ENCODE data around the gene EMC9. TPM values are rescaled to one million over a fixed set of nuclear protein-coding genes. Genes with fewer than 3 reads are reported as not detected.

Gene EMC9
- total RNA-seq, 1 donor from 2014 or later: 23.8 TPM

GRCh38 chr14:24092110-24092504, 49.3 kb downstream of the EMC9 start:
- H3K9me3 ChIP-seq: no peaks in the 10 kb centered on the region
- intact Hi-C loops (cut with DNase I): loop anchor here (5.0 kb wide), 1 partner anchor 80 kb away; no protein-coding TSS in a partner anchor
- no peaks in the 10 kb centered on the region for H3K27me3 ChIP-seq
- H3K4me3 ChIP-seq: no peak overlapping the region
- TF ChIP-seq CTCF (IDR thresholded peaks at IDR 0.05): no peak
- no peak for TF ChIP-seq POLR2AphosphoS5 (IDR thresholded peaks at IDR 0.05; ENCODE audit: insufficient read depth in 1 of 2, low read depth in 1 of 2)
- TF ChIP-seq POLR2A (IDR thresholded peaks at IDR 0.05): no peak
- H3K36me3 ChIP-seq: no peaks in the 10 kb centered on the region
- H3K27ac ChIP-seq: no peak overlapping the region
- H3K4me1 ChIP-seq: peaks cover 23% of the 10 kb centered on the region
- no peak for DNase-seq (ENCODE audit: extremely low spot score in 2 of 2)

GRCh38 chr14:24089890-24090289, 51.5 kb downstream of the EMC9 start:
- Histone ChIP-seq H3K9me3 (no peaks in the 10 kb centered on the region), H3K27me3 (no peaks in the 10 kb centered on the region), H3K4me3 (no peak overlapping the region), H3K4me1 (peaks cover 13% of the 10 kb centered on the region), H3K36me3 (no peaks in the 10 kb centered on the region), H3K27ac (no peak overlapping the region)
- intact Hi-C loops (cut with DNase I): loop anchor here (5.0 kb wide), 1 partner anchor 78 kb away; no protein-coding TSS in a partner anchor
- no peak for TF ChIP-seq POLR2A (IDR thresholded peaks at IDR 0.05)
- no peak for TF ChIP-seq CTCF (IDR thresholded peaks at IDR 0.05)
- no peak for TF ChIP-seq POLR2AphosphoS5 (IDR thresholded peaks at IDR 0.05; ENCODE audit: insufficient read depth in 1 of 2, low read depth in 1 of 2)
- DNase-seq (ENCODE audit: extremely low spot score in 2 of 2): no peak

Small RNAs within 50 kb of the gene (microRNA-seq; reads per million reads assigned to microRNA genes)
- gene MIR7703 (ENCODE audit: borderline number of aligned reads, borderline replicate concordance): not detected

Small RNAs within 50 kb of the gene (small RNA-seq; reads per million reads assigned to genes)
- gene AL136295.4 (not detected), gene IPO4 (not detected), gene IRF9 (not detected), gene RNA5SP383 (0.52 reads per million)

Other genes starting within 250 kb of the EMC9 start
- gene DHRS4, start 187.8 kb downstream of the EMC9 start, total RNA-seq: 21.4 TPM
- gene DHRS4L2, start 152.7 kb downstream of the EMC9 start, total RNA-seq: 16.7 TPM
- gene CARMIL3, start 89.6 kb downstream of the EMC9 start, total RNA-seq: 1.2 TPM
- not detected for gene CPNE6, start 70.0 kb downstream of the EMC9 start, total RNA-seq
- 18.7 TPM for gene PCK2, start 47.3 kb downstream of the EMC9 start, total RNA-seq
- gene DCAF11, start 26.8 kb downstream of the EMC9 start, total RNA-seq: 75.6 TPM
- gene NRL, start 26.6 kb downstream of the EMC9 start, total RNA-seq: 1.2 TPM
- gene FITM1, start 10.9 kb downstream of the EMC9 start, total RNA-seq: not detected
- 118 TPM for gene PSME1, start 5.4 kb downstream of the EMC9 start, total RNA-seq
- 131 TPM for gene PSME2, start 5.0 kb upstream of the EMC9 start, total RNA-seq
- 87.9 TPM for gene RNF31, start 5.9 kb upstream of the EMC9 start, total RNA-seq
- gene IRF9, start 19.7 kb upstream of the EMC9 start, total RNA-seq: 55.0 TPM
- gene REC8, start 30.5 kb upstream of the EMC9 start, total RNA-seq: 5.9 TPM
- 28.5 TPM for gene IPO4, start 47.2 kb upstream of the EMC9 start, total RNA-seq
- 37.3 TPM for gene TM9SF1, start 53.9 kb upstream of the EMC9 start, total RNA-seq
- 0.74 TPM for gene TSSK4, start 64.1 kb upstream of the EMC9 start, total RNA-seq
- gene CHMP4A, start 71.9 kb upstream of the EMC9 start, total RNA-seq: 37.6 TPM
- 32.7 TPM for gene MDP1, start 74.5 kb upstream of the EMC9 start, total RNA-seq
- 140 TPM for gene NEDD8, start 90.8 kb upstream of the EMC9 start, total RNA-seq
- gene GMPR2, start 91.3 kb upstream of the EMC9 start, total RNA-seq: 35.6 TPM
- gene TINF2, start 101.0 kb upstream of the EMC9 start, total RNA-seq: 64.1 TPM
- gene TGM1, start 121.6 kb upstream of the EMC9 start, total RNA-seq: 269 TPM
- gene RABGGTA, start 130.0 kb upstream of the EMC9 start, total RNA-seq: 43.5 TPM
- gene DHRS1, start 158.2 kb upstream of the EMC9 start, total RNA-seq: 84.2 TPM
- gene NOP9, start 158.3 kb upstream of the EMC9 start, total RNA-seq: 13.8 TPM
- gene CIDEB, start 166.4 kb upstream of the EMC9 start, total RNA-seq: 16.0 TPM
- 66.5 TPM for gene LTB4R2, start 168.5 kb upstream of the EMC9 start, total RNA-seq
- 35.1 TPM for gene LTB4R, start 169.9 kb upstream of the EMC9 start, total RNA-seq
- gene ADCY4, start 193.5 kb upstream of the EMC9 start, total RNA-seq: 32.7 TPM
- gene RIPK3, start 198.4 kb upstream of the EMC9 start, total RNA-seq: 10.1 TPM
- gene NFATC4, start 226.6 kb upstream of the EMC9 start, total RNA-seq: 47.9 TPM

Data from vagina (tissue), 2 donors.